Measurements from ENCODE around the gene HMOX1.

- no peak for TF ChIP-seq EZH2 (IDR thresholded peaks at IDR 0.05)
- TF ChIP-seq POLR2AphosphoS5 (IDR thresholded peaks at IDR 0.05; ENCODE audit: low read depth, low read length): no peak
Observed at GRCh38 chr22:35363566-35364086, 17.3 kb upstream of the HMOX1 start.

Data from HCT116 (cell line).